IPS-NIHi7 (cell line): Measurements from ENCODE around the gene PGBD2.
"Not testable (repeated sequence)": the region's sequence is repeated elsewhere in the genome, so short reads cannot be mapped to it uniquely, and the experiment has no call there.

ENCODE experiments used
- DNase-seq: peaks from one replicate; pipeline ENCODE4 v3.0.0; 2012; ENCODE audit warnings: mixed read lengths; ENCODE audit errors: extremely low spot score

The PGBD2 gene

GRCh38 chr1:248889914-248890243, 16.2 kb upstream of the PGBD2 start:
- not testable (repeated sequence) for DNase-seq

- no peak for DNase-seq
These were observed 15.2 kb upstream of the PGBD2 start for GRCh38 chr1:248890549-248891498.

GRCh38 chr1:248891758-248892157, 14.3 kb upstream of the PGBD2 start:
- DNase-seq = no peak

- no peak for DNase-seq
These were observed 13.4 kb upstream of the PGBD2 start for GRCh38 chr1:248892590-248892989.

- DNase-seq = no peak
These were observed 11.2 kb upstream of the PGBD2 start for GRCh38 chr1:248894837-248895236.

- DNase-seq = no peak
These were observed 8.4 kb upstream of the PGBD2 start for GRCh38 chr1:248897412-248898337.

GRCh38 chr1:248900637-248901036, 5.4 kb upstream of the PGBD2 start:
- DNase-seq = no peak

- no peak for DNase-seq
These were observed 4.5 kb upstream of the PGBD2 start for GRCh38 chr1:248901578-248901977.

GRCh38 chr1:248904437-248905216, 1.4 kb upstream of the PGBD2 start:
- DNase-seq = no peak

- DNase-seq = no peak
These were observed 400 bp upstream of the PGBD2 start for GRCh38 chr1:248905662-248906008.

GRCh38 chr1:248906753-248907661, 972 bp downstream of the PGBD2 start:
- no peak for DNase-seq

GRCh38 chr1:248910761-248911160, 4.7 kb downstream of the PGBD2 start:
- DNase-seq = no peak

- DNase-seq = no peak
These were observed 7.9 kb downstream of the PGBD2 start for GRCh38 chr1:248913933-248914332.

- no peak for DNase-seq
These were observed 8.9 kb downstream of the PGBD2 start for GRCh38 chr1:248914796-248915381.

- no peak for DNase-seq
These were observed 12.1 kb downstream of the PGBD2 start for GRCh38 chr1:248918131-248918530.

GRCh38 chr1:248923352-248924338, 17.6 kb downstream of the PGBD2 start:
- DNase-seq = no peak

GRCh38 chr1:248924696-248925532, 18.9 kb downstream of the PGBD2 start:
- peak; percentile 50 for DNase-seq

- not testable (repeated sequence) for DNase-seq
These were observed 19.8 kb downstream of the PGBD2 start for GRCh38 chr1:248925859-248926258.
